DND-41 (cell line): Measurements from ENCODE around the gene FDCSP.

Source experiments
- CTCF ChIP-seq: IDR thresholded peaks from 2 replicates; pipeline ENCODE4 v1.5.1; 2012; ENCODE audit warnings: borderline replicate concordance, low read length, moderate library complexity, mild to moderate bottlenecking; ENCODE audit not compliant: poor library complexity, severe bottlenecking; ENCODE audit errors: extremely low read depth
- EZH2 ChIP-seq: IDR thresholded peaks from 3 replicates; pipeline ENCODE4 v1.6.1; 2012; ENCODE audit warnings: borderline replicate concordance, low read depth, mild to moderate bottlenecking, moderate library complexity, low read length, inconsistent platforms; ENCODE audit not compliant: severe bottlenecking

GRCh38 chr4:70203601-70204000 lies 22.3 kb upstream of the FDCSP start:
- no peak for TF ChIP-seq CTCF
- TF ChIP-seq EZH2, result no peak
